ENCODE results near the gene DDX54.

The DDX54 gene

DNA sequence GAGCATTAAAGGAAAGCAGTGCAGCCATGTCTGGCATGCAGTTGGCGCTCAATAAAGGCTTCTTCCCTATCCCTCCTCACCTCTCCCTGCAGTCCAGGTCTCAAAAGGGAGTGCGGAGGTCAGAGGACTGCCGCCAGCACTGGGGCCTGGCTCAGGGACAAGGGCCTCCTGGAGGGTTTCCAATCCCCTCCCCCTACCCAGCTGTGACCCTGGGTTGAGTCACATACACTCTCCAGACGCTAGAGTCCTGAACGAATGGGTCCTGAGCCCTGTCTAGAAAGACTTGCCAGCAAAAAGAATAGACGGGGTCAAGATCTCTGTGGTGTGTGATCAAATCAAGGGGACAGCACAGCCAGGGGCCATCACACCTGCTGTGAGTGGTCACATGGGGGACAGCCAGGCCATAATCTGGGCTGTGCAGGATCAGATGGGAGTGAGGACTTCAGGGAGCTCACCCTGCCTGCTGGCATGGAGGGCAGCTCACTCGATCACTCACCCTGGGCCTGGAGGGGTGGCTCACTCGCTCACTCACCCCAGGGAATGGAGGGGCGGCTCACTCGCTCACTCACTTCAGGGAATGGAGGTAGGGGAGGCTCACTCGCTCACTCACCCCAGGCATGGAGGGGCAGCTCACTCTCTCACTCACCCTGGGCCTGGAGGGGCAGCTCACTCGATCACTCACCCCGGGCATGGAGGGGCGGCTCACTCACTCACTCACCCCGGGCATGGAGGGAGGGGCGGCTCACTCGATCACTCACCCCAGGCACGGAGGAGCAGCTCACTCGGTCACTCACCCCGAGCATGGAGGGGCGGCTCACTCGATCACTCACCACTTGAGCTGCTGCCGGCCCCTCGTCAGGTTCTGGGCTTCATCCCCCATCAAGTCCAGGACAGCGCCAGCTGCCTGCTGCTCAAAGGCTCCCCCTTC is 22.9 kb downstream of the DDX54 start:
- peak; percentile 20 for DNase-seq (ENCODE audit: low read depth)

DNA sequence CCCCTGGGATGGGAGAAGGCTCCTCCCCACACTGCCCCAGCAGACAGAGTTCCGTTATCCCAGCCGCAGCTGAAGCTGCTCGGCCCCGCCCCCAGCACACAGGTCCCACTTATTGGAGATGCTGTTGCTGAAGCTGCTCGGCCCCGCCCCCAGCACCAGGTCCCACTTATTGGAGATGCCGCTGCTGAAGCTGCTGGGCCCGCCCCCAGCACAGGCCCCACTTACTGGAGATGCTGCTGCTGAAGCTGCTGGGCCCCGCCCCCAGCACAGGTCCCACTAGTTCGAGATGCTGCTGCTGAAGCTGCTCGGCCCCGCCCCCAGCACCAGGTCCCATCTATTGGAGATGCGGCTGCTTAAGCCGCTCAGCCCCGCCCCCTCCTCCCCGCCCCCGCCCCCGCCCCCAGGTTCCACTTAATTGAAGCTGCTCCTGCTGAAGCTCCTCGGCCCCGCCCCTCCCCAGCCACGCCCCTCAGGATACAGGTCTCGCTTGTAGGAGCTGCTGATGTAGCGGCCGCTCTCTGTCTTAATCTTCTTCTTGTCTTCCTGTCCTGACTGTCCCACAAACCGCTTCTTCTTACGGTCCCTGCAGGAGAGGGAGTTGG is 23.8 kb downstream of the DDX54 start:
- no peak for DNase-seq (ENCODE audit: low read depth)

DNA sequence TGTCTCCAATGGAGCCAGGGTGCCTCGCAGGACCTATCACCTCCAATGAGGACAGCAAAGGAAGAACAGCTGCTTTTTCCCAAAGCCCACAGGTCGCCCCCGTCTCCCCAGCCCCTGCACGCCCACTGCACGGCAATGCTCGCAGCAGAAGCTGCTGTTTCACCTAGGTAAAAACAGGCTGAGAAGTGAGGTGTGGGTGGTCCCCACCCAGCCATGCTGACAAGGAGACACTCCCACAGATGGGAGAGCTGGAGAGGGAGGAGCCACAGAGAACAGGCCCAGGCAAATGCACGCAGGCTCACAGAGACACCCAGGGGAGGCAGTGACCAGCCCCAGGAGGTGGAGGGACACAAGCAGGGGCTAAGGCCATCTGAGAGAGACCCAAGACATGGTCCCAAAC is 25.3 kb downstream of the DDX54 start:
- no peak for DNase-seq (ENCODE audit: low read depth)

DNA sequence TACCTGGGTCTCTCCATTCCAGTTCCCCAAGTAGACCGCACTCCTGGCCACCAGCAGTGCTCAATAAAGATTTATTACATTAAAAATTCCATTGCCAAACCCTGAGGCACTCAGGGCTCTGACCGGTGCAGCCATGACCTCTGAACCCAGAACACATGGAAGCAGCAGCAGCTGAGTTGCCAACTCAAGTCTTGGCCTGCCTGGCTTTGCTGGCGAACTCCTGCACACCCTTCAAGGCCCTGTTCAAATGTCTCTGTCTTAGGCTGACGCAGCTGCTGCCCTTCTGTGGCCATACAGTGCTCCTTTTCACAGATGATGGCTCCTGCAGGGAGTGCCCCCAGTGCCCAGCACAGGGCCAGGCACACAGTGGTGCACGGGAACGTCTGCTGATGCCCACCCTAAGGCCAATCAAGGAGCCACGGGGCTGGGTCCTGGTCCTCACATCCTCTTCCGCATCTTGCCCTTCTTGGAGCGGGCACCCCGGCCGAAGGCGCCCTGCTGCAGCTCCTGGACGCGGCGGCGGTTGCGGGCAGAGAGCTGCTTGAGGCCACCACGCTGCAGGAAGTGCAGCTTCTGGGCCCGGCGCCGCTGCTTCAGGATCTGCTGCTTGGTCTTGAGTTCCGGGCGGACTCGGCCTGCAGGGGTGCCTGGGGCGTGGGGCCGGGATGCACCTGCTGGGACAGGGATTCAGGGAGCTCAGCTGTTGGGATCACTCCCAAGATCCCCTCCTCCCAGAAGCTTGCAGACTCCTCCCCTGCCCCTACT is 26.7 kb downstream of the DDX54 start:
- no peak for DNase-seq (ENCODE audit: low read depth)

DNA sequence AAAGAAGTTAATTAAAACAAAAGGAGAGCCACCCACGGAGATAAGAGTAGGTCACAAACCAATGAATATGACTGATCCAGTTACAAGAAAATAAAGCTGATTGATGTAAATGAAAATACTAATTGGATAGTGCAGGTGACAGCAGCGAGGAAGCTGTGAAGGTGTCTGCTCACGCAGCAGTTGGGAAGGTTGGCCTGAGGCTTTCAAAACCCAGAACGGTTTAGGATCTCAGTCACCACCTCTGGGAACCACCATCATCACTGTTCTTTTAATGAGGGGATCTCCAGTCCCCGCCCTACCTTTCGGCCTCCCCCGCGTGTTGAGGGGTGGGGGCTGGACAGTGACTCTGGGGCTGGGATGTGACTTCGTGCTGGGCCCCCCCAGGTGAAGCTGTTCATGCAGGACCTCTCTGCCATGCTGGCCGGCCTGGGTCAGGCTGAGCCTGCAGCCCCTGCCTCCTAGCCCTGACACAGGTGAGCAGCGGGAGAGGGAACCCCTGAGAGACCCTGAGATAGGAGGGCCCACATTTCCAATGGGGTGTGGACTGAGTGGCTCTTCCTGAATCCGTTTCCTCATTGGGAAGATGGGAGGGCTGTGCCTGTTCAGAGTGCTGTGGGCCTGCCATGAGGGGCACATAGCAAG is 27.9 kb downstream of the DDX54 start:
- no peak for DNase-seq (ENCODE audit: low read depth)

DNA sequence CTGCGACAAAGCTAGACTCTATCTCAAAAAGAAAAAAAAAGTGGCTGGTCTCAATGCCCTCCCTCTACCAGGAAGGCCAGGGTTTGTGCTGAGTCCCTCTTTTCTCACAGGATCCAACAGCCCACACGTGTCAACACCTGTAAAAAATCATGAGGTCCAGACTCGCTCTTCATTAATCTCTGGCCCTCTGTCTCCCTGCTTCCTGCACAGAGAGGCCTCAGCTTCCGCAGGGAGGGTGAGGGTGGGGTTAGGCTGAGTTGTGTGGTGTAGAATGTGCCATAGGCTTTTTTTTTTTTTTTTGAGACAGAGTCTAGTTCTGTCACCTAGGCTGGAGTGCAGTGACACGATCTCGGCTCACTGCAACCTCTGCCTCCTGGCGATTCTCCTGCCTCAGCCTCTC is 29.6 kb downstream of the DDX54 start:
- no peak for DNase-seq (ENCODE audit: low read depth)

DNA sequence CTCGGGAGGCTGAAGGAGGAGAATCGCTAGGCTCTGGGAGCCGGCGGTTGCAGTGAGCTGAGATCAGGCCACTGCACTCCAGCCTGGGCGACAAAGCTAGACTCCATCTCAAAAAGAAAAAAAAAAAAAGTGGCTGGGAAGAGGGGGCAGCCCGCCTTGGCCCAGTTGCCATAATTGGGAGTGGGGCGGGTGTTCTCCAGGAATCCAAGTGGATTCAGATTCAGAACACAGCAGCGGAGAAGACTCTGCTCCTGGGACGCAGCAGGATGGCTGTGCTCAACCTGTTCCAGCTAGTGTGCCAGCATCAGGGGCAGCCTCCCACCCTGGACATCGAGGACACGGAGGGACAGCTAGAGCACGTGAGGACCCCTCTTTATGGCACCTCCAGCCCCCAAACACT is 30.2 kb downstream of the DDX54 start:
- no peak for DNase-seq (ENCODE audit: low read depth)

DNA sequence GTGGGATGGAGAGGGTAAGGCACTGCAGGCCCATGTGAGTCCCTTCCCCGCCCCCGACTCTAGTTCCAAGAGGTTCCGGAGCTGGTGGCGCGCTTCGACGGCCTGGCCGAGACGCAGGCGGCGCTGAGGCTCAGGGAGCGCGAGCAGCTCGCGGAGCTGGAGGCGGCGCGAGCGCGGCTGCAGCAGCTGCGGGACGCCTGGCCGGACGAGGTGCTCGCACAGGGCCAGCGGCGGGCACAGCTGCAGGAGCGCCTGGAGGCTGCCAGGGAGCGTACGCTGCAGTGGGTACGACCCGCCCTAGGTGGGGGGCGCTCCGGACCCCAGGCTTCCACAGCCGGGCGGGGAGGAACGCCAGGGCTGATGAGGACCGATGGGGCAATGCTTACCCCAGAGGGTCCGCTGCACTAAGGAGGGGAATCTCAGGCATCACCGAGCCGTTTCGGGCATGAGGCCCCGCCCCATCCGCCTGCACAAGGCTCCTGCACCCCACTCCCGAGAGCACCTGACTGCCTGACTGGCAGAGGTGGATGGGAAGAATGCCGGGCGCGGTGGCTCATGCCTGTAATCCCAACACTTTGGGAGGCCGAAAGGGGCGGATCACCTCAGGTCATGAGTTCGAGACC is 30.8 kb downstream of the DDX54 start:
- DNase-seq (ENCODE audit: low read depth), result no peak

DNA sequence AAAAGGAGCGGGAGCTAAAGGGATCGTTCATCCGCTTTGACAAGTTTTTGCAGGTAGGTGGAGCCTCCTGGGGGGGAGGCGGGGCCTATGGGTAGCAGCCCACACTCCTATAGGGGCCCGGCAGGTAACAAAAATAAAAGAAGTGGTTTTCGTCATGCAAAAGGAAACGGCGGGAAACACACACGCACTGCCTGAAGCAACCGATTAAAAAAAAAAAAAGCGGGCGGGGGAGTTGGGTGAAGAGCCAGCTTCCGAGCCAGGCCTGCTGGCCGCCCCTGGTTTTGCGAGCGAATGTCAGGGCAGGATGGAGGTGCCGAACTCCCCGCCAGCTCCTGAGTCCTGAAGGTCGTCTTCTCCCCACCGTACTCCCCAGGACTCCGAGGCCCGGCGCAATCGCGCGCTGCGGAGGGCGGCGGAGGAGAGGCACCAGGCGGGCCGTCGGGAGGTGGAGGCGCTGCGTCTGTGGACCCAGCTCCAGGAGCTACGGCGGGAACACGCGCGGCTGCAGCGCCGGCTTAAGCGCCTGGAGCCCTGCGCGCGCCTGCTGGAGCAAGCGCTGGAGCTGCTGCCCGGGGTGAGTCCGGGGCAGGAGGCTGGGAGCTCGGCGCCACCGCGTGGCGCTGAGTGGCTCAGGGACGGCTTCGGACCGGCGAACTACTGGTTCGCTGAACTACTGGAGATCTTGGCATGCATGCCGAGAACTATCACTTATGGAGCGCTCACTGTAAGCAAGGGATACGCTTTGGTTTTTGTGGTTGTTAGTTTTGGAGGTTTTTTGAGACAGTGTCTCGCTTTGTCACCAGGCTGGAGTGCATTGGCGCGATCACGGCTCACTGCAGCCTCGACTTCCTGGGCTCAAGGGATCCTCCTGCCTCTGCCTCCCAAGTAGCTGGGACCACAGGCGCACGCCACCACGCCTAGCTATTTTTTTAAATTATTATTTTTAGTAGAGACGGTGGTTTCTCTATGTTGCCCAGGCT is 32.2 kb downstream of the DDX54 start:
- peak; percentile 35 for DNase-seq (ENCODE audit: low read depth)

DNA sequence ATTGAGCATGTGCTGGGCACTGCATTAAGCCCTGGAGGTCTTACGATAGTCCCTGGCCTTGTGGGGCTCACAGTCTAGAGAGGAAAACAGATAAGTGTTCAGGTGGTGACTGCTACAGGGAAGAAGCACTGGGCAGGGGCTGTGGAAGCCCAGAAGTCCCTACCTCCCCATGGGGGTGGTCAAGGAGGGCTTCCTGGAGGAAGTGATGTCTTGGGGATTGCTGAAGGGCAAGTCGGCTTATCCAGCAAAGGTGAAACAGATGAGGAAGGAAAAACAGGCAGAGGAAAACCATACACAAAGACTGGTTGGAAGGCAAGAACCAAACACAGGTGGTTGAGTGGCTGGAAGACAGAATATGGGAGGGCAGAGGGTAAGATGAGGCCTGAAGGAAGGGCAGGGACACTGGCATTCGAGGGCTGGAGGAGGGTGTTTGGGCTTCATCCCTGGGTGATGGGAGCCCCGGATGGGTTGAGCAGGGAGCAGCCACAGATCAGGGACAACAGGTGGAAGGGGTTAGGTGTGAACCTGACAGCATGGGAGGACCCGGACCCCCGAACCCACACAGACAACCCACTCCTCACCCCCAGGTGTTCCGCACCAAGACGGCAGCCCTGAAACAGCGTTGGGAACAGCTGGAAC is 33.0 kb downstream of the DDX54 start:
- DNase-seq (ENCODE audit: low read depth), result no peak

DNA sequence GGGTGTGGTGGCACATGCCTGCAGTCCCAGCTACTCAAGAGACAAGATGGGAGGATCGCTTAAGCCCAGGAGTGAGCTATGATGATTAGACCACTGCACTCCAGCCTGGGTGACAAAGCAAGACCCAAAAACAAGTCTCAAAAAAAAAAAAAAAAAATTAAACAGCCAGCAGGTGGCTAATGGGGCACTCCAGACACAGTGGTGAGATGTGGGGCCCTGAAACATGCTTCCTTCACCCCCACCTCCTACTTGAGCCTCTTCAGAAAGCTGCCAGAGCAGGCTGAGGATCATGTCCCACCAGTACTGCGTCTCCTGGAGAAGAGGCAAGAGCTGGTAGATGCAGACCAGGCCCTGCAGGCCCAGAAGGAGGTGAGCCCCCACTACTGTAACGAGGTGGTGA is 33.6 kb downstream of the DDX54 start:
- DNase-seq (ENCODE audit: low read depth), result no peak

DNA sequence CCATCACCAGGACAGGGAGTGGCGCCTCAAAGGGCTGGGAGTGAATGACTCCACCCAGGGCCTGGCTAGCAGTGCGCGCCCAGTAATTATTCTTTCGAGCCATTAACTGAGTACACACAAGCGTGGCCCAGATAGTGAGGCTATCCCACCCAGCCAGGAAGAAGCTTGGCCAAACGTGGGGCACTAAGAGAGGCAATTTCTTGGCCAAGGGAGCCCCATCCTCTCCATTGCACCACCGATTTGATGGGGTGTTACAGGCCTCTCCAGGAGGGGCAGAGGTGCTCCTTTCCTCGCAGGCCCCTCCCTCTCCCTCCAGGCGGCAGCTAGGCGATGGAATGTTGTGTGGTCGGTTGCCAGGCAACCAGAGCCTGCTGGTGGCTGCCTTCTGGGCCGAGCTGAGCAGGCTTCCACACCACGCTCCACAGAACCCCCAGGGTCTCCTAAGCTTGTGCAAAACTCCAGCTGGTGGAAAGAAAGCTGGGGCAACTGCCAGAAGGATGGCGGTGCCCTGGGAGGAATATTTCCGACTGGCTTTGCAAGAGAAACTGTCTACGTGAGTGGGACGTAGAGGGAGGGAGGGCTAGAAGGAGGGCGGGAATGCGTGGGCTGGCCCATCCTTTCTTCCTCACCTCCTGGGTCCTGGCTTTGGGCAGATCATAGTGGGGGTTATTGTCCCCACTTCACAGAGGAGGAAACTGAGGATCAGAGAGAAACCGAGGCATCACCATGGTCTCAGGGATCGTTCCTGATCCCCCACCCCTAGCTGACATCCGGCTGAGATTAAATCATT is 35.7 kb downstream of the DDX54 start, which contains the start of gene CFAP73:
TSS of gene CFAP73 (plus strand) at position 364 of the 790 bp plus-strand sequence. CDS start at position 498, 134 bp downstream.
- peak; percentile 61 for DNase-seq (ENCODE audit: low read depth)

DNA sequence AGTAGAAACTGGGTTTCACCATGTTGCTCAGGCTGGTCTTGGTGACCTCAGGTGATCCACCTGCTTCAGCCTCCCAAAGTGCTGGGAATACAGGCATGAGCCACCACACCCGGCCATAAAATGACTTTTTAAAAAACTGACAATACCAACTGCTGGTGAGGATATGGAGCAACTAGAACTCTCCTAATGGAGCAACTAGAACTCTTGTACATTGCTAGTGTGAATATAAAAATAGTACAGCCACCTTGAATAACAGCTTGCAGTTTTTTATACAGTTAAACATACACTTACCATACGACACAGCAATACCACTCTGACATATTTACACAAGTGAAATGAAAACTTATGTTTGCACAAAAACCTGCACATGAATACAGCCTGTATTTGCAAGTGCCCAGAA is 38.3 kb downstream of the DDX54 start:
- DNase-seq (ENCODE audit: low read depth), result no peak

DNA sequence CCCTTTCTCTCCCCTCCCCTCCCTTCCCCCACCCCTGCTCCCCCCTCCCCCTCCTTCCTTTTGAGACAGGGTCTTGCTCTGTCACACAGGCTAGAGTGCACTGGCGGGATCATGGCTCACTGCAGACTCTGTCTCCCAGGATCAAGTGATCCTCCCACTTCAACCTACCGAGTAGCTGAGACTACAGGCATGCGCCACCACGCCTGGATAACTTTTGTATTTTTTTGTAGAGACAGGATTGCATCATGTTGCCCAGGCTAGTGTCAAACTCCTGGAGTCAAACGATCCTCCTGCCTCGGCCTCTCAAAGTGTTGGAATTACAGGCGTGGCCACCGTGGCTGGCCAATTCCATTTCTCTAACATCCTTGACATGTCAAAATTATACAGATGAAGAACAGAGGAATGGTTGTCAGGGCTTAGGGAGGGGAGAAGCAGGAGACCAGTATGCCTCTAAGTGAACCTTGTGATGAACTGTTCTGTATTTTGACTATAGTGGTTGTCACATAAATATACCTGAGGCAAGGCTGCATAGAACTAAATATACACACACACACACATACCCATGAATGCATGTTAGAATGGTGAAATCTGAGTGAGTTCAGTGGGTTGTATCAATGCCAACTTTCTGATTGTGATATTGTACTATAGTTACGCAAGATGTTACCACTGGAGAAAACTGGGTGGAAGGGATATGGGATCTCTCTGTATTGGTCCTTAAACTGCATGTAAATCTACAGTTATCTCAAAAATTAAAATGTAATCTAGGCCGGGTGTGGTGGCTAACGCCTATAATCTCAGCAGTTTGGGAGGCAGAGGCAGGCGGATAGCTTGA is 39.3 kb downstream of the DDX54 start:
- peak; percentile 17 for DNase-seq (ENCODE audit: low read depth)

DNA sequence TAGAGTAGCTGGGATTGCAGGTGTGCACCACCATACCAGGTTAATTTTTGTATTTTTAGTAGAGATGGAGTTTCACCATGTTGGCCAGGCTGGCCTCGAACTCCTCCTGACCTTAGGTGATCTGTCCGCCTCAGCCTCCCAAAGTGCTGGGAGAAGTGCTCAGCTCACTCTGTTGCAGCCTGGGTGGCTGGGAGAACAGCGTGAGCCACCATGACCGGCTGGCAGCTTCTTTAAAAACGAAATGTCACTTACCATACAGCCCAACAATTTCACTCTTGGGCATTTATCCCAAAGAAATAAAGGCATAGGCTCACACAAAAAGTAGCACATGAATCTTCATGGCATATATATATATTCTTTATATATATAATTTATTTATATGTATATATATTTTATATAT is 40.5 kb downstream of the DDX54 start:
- DNase-seq (ENCODE audit: low read depth), result no peak

DNA sequence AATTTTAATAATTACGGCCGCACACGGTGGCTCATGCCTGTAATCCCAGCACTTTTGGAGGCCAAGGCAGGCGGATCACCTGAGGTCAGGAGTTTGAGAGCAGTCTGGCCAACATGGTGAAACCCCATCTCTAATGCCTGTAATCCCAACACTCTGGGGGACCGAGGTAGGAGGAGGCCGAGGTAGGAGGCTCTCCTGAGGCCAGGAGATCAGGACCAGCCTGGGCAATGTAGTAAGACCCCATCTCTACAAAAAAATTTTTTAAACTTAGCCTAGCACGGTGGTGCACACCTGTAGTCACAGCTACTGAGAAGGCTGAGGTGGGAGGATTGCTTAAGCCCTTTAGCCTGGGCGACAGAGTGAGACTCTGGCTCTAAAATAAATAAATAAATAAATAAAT is 41.3 kb downstream of the DDX54 start:
- DNase-seq (ENCODE audit: low read depth), result no peak

DNA sequence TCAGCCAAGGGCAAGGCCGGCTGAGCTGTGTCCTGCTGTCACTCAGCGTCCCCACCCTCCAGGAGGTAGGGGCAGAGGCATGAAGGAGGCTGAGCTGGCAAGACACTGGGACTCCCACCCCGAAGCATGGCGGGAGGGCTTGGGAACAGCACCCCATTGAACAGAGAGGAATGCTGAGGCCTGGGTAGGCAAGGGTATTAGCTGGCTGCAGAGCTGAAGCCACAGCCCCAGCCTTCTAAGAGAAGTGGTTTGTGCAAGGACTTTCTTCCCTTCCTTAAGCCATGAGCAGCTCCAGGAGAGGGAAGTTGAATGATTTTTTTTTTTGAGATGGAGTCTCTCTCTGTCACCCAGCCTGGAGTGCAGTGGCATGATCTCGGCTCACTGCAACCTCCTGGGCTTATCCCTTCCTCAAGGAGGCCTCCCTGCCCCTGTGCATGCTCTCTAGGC is 42.4 kb downstream of the DDX54 start:
- DNase-seq (ENCODE audit: low read depth), result no peak

DNA sequence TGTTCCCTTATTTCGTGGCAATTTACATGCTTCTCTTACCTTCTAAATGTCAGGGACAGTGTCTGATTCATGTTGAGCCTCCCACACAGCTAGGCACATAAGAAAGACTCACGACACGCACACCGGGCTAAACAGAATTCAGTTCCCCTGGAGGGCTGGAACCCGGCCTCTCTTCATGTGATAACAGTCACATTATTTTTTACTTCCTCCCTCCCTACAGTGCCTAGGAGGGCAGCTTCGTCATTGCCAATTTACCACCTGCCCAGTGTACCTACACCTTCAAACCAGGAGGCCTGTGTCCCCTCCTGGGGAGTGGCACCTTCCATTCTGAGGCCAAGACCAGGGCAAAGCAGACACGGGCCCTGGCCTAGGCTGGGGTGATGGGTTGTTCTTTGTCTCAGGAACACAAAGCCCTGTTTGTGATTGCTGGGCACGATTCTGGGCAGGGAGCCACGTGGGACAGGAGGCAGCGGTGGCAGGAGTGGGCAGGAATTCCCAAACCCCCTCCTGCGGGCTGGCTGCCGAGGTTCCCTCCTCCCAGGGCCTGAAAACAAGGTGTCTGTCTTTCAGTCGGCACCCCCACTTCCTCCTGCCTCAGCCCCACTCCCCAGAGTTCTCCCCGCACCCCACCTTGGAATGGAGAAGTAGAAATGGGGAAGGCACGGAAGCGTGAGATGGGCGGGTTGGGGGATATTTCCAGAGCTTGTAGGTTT is 42.9 kb downstream of the DDX54 start:
- no peak for DNase-seq (ENCODE audit: low read depth)
